GM12872 (cell line): ENCODE data around the gene DGKI.
A peak's percentile ranks its signal among the peaks of the same experiment; 100 is the strongest.

Source experiments
- TF ChIP-seq, protein P1 (sequence below): IDR thresholded peaks from 3 replicates; pipeline ENCODE4 v1.5.1; 2011; ENCODE audit warnings: low read depth, mild to moderate bottlenecking, low read length, moderate library complexity; ENCODE audit not compliant: insufficient read depth

DGKI gene

DNA sequence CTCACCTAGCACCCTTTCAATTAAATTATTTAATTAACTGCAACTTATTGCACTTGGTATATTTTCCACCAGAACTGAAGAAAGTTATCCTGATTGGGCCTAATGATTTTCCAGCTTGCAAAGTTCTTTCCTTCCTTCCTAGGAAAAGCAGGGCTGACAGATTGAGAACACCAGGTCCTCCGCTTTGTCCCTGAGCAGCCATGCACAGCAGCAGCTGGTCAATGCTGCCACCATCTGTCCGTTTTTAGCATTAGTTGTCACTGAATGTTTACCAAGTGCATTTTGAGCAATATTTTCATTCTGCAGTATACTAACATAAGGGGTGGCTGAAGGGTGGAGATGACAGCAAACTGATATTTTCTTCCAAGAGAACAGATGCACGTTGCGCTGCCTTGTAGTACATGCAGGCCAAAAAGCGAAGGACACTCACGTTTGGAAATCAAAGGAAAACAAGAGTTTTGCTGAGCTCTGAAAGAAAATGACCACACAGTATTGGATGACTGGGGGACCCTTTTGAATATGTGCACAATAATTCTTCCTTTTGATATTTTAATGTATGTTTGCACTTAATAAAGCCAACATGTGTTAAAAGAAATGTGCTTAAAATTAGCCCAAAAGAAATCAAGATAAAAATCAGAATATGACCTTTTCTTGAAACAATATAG is 254.4 kb downstream of the DGKI start:
- TF ChIP-seq, protein P1, sequence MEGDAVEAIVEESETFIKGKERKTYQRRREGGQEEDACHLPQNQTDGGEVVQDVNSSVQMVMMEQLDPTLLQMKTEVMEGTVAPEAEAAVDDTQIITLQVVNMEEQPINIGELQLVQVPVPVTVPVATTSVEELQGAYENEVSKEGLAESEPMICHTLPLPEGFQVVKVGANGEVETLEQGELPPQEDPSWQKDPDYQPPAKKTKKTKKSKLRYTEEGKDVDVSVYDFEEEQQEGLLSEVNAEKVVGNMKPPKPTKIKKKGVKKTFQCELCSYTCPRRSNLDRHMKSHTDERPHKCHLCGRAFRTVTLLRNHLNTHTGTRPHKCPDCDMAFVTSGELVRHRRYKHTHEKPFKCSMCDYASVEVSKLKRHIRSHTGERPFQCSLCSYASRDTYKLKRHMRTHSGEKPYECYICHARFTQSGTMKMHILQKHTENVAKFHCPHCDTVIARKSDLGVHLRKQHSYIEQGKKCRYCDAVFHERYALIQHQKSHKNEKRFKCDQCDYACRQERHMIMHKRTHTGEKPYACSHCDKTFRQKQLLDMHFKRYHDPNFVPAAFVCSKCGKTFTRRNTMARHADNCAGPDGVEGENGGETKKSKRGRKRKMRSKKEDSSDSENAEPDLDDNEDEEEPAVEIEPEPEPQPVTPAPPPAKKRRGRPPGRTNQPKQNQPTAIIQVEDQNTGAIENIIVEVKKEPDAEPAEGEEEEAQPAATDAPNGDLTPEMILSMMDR = peak; percentile 61

DNA sequence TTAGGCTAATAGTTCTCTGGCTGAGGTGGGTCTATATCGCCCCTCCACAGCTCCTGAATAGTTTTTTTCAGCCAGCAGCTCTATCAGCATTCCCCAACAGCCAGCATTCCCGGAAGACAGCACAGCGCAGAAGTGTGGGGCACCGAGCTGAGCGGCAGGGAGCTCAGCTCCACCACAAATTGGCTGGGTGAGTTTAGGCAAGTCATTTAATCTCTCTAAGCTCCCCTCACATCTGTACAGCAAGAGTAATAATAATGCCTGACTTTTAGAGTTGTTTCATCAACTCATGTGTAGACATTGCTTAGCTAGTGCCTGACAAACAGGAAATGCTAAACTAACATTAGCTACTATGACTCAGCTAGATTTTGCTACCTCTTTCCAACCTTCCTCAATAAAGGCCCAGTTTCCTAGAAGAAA is 255.3 kb downstream of the DGKI start:
- TF ChIP-seq, protein P1 = no peak

DNA sequence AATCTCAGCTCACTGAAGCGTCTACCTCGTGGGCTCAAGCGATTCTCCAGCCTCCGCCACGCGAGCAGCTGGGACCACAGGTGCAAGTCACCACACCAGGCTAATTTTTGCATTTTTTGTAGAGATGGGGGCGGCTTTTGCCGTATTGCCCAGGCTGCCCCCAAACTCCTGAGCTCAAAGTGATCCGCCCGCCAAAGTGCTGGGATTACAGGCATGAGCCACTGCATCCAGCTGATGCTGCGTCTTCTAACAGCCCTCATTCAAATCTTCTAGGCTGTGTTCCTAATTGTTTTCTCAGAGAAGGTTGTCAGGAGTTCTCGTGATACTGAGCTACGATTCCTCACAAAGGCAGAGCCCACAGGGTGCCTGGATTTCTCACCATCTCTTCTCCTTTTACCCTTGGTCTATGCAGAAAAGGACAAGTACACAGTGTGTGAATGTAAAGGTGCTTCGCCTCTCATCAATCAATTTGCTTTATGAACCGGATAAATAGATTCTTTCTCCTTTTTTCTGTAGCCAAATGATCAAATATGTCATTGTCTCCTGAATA is 255.9 kb downstream of the DGKI start:
- TF ChIP-seq, protein P1 = no peak

DNA sequence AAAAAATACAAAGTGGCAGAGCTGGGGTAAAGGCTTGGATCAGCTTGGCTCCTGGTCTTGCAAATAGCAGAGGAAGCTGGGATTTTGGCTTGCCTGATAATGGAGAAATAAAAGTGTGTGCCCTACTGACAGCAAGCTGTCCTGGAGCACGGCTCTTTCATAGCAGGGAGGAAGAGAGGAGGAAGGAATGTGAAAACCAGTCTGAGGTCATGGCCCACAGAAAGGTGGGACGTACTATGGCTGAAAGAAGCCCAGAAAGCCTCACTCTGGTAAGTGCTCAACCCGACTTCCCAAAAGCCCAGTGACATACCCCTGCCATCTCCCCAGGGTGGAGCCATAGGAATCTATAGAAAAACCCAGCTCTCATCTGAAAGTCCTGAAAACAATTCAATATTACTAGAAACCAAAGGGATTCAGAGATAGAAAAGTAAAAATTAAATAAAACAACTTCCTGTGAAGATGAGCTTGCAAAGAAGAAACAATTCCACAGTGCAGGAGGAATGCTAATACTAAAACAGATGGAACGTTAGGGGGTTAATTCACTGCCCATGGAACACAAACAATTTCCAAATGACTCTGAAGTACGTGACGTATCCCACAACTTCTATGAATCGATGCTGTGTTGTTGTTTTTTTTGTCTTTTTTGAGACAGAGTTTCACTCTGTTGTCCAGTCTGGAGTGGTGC is 256.6 kb downstream of the DGKI start:
- TF ChIP-seq, protein P1 = no peak

DNA sequence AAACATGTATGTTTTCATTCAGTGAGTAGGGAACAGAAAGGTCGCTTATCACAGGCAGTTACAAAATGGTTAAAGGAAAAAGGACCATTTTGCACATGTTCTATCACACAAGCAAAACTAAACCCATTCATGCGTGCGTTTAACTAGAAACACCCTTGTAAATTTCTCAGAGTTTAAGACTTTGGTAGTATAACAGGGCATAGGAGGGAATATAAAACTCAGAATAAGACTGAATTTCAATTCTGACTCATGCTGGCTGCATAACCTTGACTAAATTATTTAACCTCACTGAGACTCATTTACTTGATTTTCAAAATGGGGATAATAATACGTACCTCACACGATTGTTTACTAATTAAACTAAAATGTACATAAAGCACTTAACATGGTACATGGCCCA is 259.4 kb downstream of the DGKI start:
- TF ChIP-seq, protein P1 = no peak

DNA sequence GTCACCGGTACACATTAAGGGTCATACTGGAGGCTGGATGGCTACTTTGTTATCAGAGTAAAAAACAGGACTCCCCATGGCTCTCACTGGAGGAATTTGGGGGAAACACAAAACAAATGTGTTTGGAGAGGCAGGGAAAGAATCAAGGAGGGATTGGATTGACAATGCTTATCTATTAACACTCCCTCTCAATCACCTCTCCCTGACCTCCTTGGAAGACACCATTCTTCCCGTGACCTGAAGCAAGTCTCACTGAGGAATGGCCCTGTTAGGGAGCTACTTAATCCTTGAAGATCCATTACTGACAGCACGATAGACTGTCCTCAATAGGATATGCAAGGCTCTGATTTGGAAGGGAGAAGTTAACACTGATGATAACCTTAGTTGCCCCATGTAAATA is 261.2 kb downstream of the DGKI start:
- TF ChIP-seq, protein P1 = no peak

DNA sequence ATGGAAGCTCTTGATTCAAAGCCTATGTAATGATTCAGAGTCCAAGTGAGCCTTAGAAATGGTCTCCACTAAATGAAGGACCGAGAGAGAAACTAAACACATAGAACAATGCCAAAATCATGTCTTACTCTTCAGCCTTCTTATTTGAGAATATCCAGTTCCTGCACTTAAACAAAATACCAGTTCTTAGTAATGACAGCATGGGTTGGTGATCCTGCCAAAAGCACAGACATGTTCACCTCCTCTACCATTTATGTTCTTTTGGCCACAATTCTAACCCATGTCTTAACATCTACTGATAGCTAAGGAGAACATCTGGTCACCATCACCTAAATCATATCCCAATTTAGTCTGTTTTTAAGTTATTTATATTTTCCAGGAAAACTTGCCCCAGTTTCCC is 263.6 kb downstream of the DGKI start:
- TF ChIP-seq, protein P1 = no peak
